ENCODE measurements around the gene THSD4. TPM values are rescaled to one million over a fixed set of nuclear protein-coding genes. Genes with fewer than 3 reads are reported as not detected.

Gene THSD4
- total RNA-seq, 1 experiment from 2014 or later = 65.4 TPM

GRCh38 chr15:71082803-71083202 is 32.5 kb upstream of the THSD4 start:
- TF ChIP-seq REST (IDR thresholded peaks at IDR 0.05; ENCODE audit: insufficient read depth in 1 of 2, low read depth in 2 of 2, low read length in 1 of 2) (no peak), CTCF (IDR thresholded peaks at IDR 0.05) (no peak), TCF7L2 (IDR thresholded peaks at IDR 0.05; ENCODE audit: low read depth, low read length) (no peak), POLR2AphosphoS5 (IDR thresholded peaks at IDR 0.05; ENCODE audit: low read depth, low read length) (no peak), SIN3A (IDR thresholded peaks at IDR 0.05; ENCODE audit: borderline replicate concordance, insufficient read depth, low read depth, low read length) (no peak)
- peak overlapping the region; percentile 1; the same call in 1 of the 2 replicates for H3K27ac ChIP-seq (ENCODE audit: low read length)
- H3K4me1 ChIP-seq (ENCODE audit: control insufficient read depth, insufficient read depth, low read length) = peaks cover 24% of the 10 kb centered on the region
- no peak overlapping the region for H3K4me3 ChIP-seq (ENCODE audit: low read depth in 2 of 2, low read length in 2 of 2)
- no peaks in the 10 kb centered on the region for H3K27me3 ChIP-seq (ENCODE audit: control insufficient read depth, insufficient read depth, low read length)
- ChIA-PET CTCF (no interaction called here), POLR2A (no interaction called here)
- H3K9me3 ChIP-seq (ENCODE audit: control insufficient read depth, insufficient read depth, low read depth, low read length) = no peaks in the 10 kb centered on the region
- BruUV-seq (replicated peaks) = no TSS peak
- DNase-seq (ENCODE audit: low read depth, low spot score) (no peak), ATAC-seq (no peak)
- no peaks in the 10 kb centered on the region for H3K36me3 ChIP-seq (ENCODE audit: control insufficient read depth, insufficient read depth, low read length)
- intact Hi-C loops (cut with micrococcal nuclease; ENCODE audit: unreplicated experiment) (no loop called here), in situ Hi-C loops (cut with HindIII; ENCODE audit: low pct_unique_long_range_greater_than_20kb, low sequenced_read_pairs) (no loop called here)

GRCh38 chr15:71083349-71083748 is 31.9 kb upstream of the THSD4 start:
- H3K27ac ChIP-seq (ENCODE audit: low read length) = peak overlapping the region; percentile 5; the same call in 1 of the 2 replicates
- no peak overlapping the region for H3K4me3 ChIP-seq (ENCODE audit: low read depth in 2 of 2, low read length in 2 of 2)
- ATAC-seq (no peak), DNase-seq (ENCODE audit: low read depth, low spot score) (no peak)
- H3K27me3 ChIP-seq (ENCODE audit: control insufficient read depth, insufficient read depth, low read length) = no peaks in the 10 kb centered on the region
- no TSS peak for BruUV-seq (replicated peaks)
- in situ Hi-C loops (cut with HindIII; ENCODE audit: low pct_unique_long_range_greater_than_20kb, low sequenced_read_pairs) = no loop called here
- intact Hi-C loops (cut with micrococcal nuclease; ENCODE audit: unreplicated experiment) = no loop called here
- TF ChIP-seq CTCF (IDR thresholded peaks at IDR 0.05) (no peak), POLR2AphosphoS5 (IDR thresholded peaks at IDR 0.05; ENCODE audit: low read depth, low read length) (no peak)
- no peaks in the 10 kb centered on the region for H3K9me3 ChIP-seq (ENCODE audit: control insufficient read depth, insufficient read depth, low read depth, low read length)
- POLR2A ChIA-PET = no interaction called here
- peaks cover 19% of the 10 kb centered on the region for H3K4me1 ChIP-seq (ENCODE audit: control insufficient read depth, insufficient read depth, low read length)
- CTCF ChIA-PET = interaction anchor here (0.6 kb wide), 1 partner anchor 20 kb away, joined by 5 read pairs; no protein-coding TSS in a partner anchor
- H3K36me3 ChIP-seq (ENCODE audit: control insufficient read depth, insufficient read depth, low read length) = no peaks in the 10 kb centered on the region
